C4-2B (cell line): Measurements from ENCODE around the gene SETD4.
A peak's percentile ranks its signal among the peaks of the same experiment; 100 is the strongest.
"Not testable (repeated sequence)": the region's sequence is repeated elsewhere in the genome, so short reads cannot be mapped to it uniquely, and the experiment has no call there.

Experiments
- H3K27ac ChIP-seq: fragments of 450-650 bp; 2 replicates; pipeline ENCODE4 v1.5.1; 2017
- CTCF ChIP-seq: fragments of 450-650 bp; conservative IDR thresholded peaks from 2 replicates; pipeline ENCODE4 v1.5.1; 2017; ENCODE audit warnings: mild to moderate bottlenecking
- ZFX ChIP-seq: fragments of 450-650 bp; IDR thresholded peaks from 2 replicates; pipeline ENCODE4 v1.6.1; 2017

SETD4 gene

DNA sequence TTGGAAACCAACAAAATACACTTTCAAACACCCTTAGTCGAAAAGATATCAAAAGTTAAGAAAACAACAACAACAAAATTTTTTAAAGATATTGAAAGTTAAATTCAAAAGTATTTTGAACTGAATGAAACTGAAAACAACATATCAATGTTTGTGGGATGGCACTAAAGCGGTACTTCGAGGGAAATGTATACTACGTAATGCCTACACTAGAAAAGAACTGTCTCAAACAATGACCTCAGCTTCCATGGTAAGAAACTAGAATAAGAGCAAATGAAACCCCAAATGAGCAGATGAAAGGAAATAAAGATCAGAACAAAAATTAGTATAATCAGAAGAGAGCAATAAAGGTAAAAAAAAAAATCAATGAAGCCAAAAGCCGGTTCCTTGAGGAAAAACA lies 15.6 kb upstream of the SETD4 start:
- H3K27ac ChIP-seq, result no peak overlapping the region
- TF ChIP-seq CTCF (no peak), ZFX (no peak)

DNA sequence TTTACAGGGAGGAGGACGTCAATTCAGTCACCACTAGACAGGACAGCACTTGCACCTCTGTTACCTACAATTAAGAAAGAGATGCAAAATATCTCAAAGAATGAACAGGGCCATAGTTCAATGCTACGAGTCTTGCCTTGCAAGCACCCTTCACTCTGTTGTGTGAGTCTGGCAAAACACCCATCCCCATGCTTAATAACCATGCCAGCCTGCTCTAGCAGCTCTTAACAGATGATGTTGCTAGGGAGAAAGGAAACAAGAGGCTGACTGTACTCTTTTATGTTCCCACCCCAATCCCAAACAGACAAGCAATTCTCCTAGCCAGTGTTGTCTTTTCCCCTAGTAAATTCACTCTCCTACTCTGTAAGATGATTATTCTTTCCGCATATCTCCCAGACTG lies 14.8 kb upstream of the SETD4 start:
- TF ChIP-seq ZFX (no peak), CTCF (no peak)
- no peak overlapping the region for H3K27ac ChIP-seq

DNA sequence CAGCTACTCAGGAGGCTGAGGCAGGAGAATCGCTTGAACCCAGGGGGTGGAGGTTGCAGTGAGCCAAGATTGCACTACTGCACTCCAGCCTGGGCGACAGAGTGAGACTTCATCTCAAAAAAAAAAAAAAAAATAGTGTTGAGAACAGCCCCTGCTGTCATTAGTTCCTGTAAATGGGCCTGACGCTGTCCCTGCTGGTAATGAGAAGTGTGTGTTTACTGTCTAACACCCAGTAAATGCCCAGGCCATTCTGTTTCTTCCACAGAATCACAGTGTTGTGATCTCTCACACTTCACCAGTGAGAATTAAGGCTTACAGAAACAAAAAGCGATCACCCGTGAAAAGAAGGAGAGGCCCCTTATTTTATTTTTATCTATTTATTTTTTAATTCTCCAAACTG lies 13.6 kb upstream of the SETD4 start:
- H3K27ac ChIP-seq, result not testable (repeated sequence)

- TF ChIP-seq CTCF, result no peak
- TF ChIP-seq ZFX, result no peak
- no peak overlapping the region for H3K27ac ChIP-seq
Observed at GRCh38 chr21:36073181-36073580, 12.9 kb upstream of the SETD4 start.

DNA sequence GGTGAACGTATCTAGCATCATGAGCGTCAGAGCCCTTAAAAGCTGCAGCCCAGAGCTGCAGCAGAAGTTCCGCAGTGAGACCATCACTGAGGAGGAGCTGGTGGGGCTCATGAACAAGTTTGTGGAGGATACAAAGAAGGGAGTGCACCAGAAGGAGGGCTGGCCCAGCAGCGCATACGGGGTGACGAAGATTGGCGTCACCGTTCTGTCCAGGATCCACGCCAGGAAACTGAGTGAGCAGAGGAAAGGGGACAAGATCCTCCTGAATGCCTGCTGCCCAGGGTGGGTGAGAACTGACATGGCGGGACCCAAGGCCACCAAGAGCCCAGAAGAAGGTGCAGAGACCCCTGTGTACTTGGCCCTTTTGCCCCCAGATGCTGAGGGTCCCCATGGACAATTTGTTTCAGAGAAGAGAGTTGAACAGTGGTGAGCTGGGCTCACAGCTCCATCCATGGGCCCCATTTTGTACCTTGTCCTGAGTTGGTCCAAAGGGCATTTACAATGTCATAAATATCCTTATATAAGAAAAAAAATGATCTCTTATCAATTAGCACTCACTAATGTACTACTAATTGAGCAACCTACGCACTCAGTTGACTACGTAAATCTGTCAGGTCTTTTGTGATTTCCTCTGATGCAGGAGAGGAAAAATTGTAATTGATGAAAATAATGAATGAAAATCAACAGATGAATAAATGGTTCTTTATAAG lies 12.3 kb upstream of the SETD4 start:
- H3K27ac ChIP-seq, result no peak overlapping the region
- TF ChIP-seq ZFX (no peak), CTCF (no peak)

GRCh38 chr21:36070999-36071398 lies 10.7 kb upstream of the SETD4 start:
- no peak for TF ChIP-seq CTCF
- TF ChIP-seq ZFX, result no peak
- H3K27ac ChIP-seq, result no peak overlapping the region

- peak within 1 kb of the TSS; percentile 91 for H3K27ac ChIP-seq
- peak; percentile 34; the same call in 1 of the 2 replicates for TF ChIP-seq ZFX
- TF ChIP-seq CTCF, result no peak
Observed at GRCh38 chr21:36069713-36070583, 9.6 kb upstream of the SETD4 start, which contains the start of gene CBR1. Gene CBR1, plus strand, starts transcription at chr21:36070024. Its CDS starts 92 bp downstream, at chr21:36070116.
